ENCODE data around the gene PELI1.
"Not testable (repeated sequence)": the region's sequence is repeated elsewhere in the genome, so short reads cannot be mapped to it uniquely, and the experiment has no call there.

PELI1 gene

GRCh38 chr2:64080179-64080578 lies 64.0 kb downstream of the PELI1 start:
- DNase-seq: no peak

GRCh38 chr2:64079688-64080087 lies 64.5 kb downstream of the PELI1 start:
- DNase-seq: not testable (repeated sequence)

- DNase-seq: not testable (repeated sequence)
These were observed 67.4 kb downstream of the PELI1 start for GRCh38 chr2:64076828-64077227.

- DNase-seq: not testable (repeated sequence)
These were observed 69.6 kb downstream of the PELI1 start for GRCh38 chr2:64074616-64075015.

- DNase-seq: no peak
These were observed 76.9 kb downstream of the PELI1 start for GRCh38 chr2:64067326-64067725.

GRCh38 chr2:64065516-64065915 lies 78.7 kb downstream of the PELI1 start:
- no peak for DNase-seq

- DNase-seq: no peak
These were observed 80.3 kb downstream of the PELI1 start for GRCh38 chr2:64063924-64064331.

GRCh38 chr2:64063454-64063853 lies 80.8 kb downstream of the PELI1 start:
- no peak for DNase-seq

- no peak for DNase-seq
These were observed 81.4 kb downstream of the PELI1 start for GRCh38 chr2:64062840-64063239.

- DNase-seq: no peak
These were observed 85.0 kb downstream of the PELI1 start for GRCh38 chr2:64059270-64059669.

GRCh38 chr2:64056021-64056420 lies 88.2 kb downstream of the PELI1 start:
- DNase-seq: no peak

- no peak for DNase-seq
These were observed 89.9 kb downstream of the PELI1 start for GRCh38 chr2:64054161-64054915.

- no peak for DNase-seq
These were observed 91.6 kb downstream of the PELI1 start for GRCh38 chr2:64052463-64053241.

GRCh38 chr2:64049633-64050220 lies 94.5 kb downstream of the PELI1 start:
- peak; percentile 68 for DNase-seq

- no peak for DNase-seq
These were observed 98.3 kb downstream of the PELI1 start for GRCh38 chr2:64045938-64046337.

All from activated CD8-positive, alpha-beta memory T cell treated with anti-CD3 and anti-CD28 coated beads, Interleukin-2, amount 50 U/mL, for 4 hours (primary cell).